ENCODE results near the gene KCNMA1.

Gene KCNMA1

DNA sequence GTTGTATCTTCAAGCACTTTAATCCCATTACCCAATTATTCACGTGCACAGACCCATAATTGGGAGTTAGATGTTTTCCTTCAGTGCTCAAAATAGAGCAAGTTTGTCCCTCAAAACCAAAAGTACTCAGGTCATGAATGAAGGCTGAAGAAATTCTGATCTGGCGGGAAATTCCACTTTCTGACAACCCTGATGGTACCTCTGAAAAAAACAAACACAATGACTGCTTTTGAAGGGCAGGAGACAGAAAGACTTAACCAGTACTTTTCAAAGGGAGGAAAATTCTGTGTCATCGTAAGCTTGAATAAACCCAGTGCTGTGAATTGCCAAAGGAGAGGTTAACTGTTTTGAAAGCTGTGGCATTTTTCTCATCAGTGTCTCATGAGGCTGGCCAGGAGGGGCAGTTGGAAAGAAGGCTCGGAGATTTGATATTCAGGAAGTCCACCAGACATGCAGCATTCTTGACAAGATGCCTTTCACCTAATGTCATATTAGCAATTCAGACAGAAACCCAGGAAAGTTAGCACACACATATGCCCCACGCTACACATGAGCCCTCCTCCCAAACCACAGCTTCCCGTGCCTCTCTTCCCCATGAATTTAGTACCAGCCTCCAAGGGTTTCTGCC is 347.0 kb downstream of the KCNMA1 start:
- H3K27me3 Mint-ChIP-seq (ENCODE audit: low read depth), result no peaks in the 10 kb centered on the region
- no peaks in the 10 kb centered on the region for H3K9me3 Mint-ChIP-seq
- no peak overlapping the region for H3K4me3 Mint-ChIP-seq
- H3K27ac Mint-ChIP-seq, result no peak overlapping the region
- no peaks in the 10 kb centered on the region for H3K4me1 Mint-ChIP-seq (ENCODE audit: low read depth)
- H3K36me3 Mint-ChIP-seq (ENCODE audit: low read depth), result no peaks in the 10 kb centered on the region

DNA sequence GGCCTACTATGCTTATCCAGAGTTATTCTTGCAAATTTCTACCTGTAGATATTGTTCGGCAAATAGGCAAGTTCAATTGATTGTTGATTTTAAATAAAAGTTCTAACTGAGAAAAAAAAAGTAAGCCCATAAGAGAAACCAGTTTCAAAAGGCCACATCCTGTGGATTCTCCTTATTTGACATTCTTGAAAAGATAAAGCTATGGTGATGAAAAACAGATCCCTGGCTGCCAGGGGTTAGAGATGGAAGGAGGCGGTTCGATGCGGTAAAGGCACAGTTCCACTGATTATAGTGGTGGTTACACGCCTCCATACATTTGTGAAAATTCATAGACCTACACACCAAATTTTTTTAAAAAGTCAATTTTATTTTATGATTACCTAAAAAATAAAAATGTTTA is 347.8 kb downstream of the KCNMA1 start:
- H3K27ac Mint-ChIP-seq, result no peak overlapping the region
- no peaks in the 10 kb centered on the region for H3K27me3 Mint-ChIP-seq (ENCODE audit: low read depth)
- no peaks in the 10 kb centered on the region for H3K9me3 Mint-ChIP-seq
- H3K4me3 Mint-ChIP-seq, result no peak overlapping the region
- no peaks in the 10 kb centered on the region for H3K36me3 Mint-ChIP-seq (ENCODE audit: low read depth)
- no peaks in the 10 kb centered on the region for H3K4me1 Mint-ChIP-seq (ENCODE audit: low read depth)

DNA sequence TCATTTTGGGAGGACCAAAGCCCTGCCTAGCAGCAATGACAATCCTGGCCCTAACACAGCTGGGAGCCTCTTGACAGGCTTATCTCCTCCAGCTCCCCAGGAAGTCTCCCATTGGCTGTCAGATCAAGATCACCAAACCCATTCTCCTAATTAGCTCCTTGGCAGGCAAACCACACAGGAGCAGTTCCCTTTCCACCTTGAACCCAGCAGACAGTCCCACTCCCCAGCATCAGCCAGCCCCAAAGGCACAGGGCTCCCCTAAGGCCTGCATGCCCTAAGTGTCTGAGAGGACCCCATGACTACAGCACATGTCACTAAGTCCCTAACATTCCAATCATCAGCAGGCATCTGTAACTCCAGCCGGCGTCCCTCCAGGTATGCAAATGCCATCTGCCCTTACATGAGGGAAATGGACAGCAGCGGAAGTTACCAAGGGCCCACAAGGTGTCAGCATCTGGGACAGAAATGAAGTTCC is 348.5 kb downstream of the KCNMA1 start:
- H3K27me3 Mint-ChIP-seq (ENCODE audit: low read depth), result no peaks in the 10 kb centered on the region
- H3K36me3 Mint-ChIP-seq (ENCODE audit: low read depth), result no peaks in the 10 kb centered on the region
- no peak overlapping the region for H3K4me3 Mint-ChIP-seq
- no peaks in the 10 kb centered on the region for H3K9me3 Mint-ChIP-seq
- no peak overlapping the region for H3K27ac Mint-ChIP-seq
- no peaks in the 10 kb centered on the region for H3K4me1 Mint-ChIP-seq (ENCODE audit: low read depth)

DNA sequence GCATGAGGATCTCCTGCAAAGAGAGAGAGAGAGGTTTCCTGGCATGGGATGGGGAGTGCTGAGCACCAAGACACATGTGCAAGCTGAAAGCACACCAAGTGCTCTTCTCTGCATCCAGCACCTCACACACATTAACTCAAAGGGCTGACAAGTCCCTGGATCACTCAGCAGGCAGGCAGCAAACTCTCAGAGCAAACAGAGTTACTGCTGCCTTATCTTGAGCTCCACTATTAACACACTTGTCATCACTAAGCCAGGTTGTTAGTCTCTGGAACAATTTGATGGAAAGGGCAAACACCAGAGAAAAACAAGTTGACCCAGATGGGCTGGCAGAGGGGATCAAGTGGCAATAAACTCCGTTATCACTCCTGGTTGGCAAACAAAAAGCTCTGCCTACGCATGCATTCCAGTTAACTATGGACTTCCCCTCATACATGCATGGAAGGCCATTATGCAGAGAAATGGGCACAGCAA is 349.9 kb downstream of the KCNMA1 start:
- peaks cover 4% of the 10 kb centered on the region for H3K27me3 Mint-ChIP-seq (ENCODE audit: low read depth)

DNA sequence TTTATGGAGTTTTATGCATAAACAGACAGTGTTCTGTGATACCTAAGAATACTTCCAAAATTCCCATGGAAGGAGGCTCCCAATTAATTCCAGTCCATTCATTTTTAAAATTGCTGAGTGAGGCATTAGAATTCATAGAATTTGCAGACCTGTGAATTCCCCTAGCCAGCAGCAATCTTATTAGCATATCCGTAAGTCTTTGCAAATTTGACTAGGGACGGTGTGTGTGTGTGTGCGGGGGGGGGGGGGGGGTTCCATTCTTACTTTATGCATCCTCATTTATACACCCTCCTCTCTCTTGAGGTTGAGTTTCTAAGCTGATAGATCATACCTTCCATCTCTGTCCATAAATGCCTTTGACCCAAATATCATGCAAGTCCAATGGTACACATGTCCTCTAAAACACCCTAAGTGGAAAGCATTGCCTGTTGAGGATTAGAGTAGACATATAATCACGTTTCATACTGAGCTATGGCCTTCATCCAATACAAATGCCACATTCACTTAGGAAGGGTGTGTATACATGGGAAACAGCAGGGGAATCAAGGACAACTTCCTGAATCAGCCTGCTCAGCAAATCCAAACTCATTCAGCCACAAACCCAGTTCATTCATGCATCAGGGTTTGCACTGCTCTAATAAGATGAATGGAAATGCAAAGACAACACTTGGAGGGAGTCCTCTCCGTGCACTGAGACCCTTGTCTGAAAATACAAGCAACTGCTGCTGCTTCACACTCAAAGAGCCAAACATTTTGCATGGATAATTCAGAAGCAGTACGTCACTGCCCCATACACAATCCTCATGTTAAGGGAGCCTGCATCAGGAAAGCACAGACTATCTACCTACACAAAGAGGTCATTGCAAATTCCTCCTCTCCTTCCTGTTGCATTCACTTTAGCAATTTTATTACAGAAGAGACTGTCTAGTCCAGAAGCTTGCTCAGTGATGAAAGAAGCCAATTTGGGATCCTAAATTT is 350.8 kb downstream of the KCNMA1 start:
- peaks cover 4% of the 10 kb centered on the region for H3K27me3 Mint-ChIP-seq (ENCODE audit: low read depth)
- no peaks in the 10 kb centered on the region for H3K9me3 Mint-ChIP-seq
- H3K4me1 Mint-ChIP-seq (ENCODE audit: low read depth), result no peaks in the 10 kb centered on the region
- no peak overlapping the region for H3K27ac Mint-ChIP-seq
- H3K36me3 Mint-ChIP-seq (ENCODE audit: low read depth), result no peaks in the 10 kb centered on the region
- H3K4me3 Mint-ChIP-seq, result no peak overlapping the region

More for the DNA sequence above, 349.9 kb downstream of the KCNMA1 start:
- Mint-ChIP-seq H3K9me3 (no peaks in the 10 kb centered on the region), H3K4me3 (no peak overlapping the region), H3K36me3 (ENCODE audit: low read depth) (no peaks in the 10 kb centered on the region), H3K4me1 (ENCODE audit: low read depth) (no peaks in the 10 kb centered on the region), H3K27ac (no peak overlapping the region)

DNA sequence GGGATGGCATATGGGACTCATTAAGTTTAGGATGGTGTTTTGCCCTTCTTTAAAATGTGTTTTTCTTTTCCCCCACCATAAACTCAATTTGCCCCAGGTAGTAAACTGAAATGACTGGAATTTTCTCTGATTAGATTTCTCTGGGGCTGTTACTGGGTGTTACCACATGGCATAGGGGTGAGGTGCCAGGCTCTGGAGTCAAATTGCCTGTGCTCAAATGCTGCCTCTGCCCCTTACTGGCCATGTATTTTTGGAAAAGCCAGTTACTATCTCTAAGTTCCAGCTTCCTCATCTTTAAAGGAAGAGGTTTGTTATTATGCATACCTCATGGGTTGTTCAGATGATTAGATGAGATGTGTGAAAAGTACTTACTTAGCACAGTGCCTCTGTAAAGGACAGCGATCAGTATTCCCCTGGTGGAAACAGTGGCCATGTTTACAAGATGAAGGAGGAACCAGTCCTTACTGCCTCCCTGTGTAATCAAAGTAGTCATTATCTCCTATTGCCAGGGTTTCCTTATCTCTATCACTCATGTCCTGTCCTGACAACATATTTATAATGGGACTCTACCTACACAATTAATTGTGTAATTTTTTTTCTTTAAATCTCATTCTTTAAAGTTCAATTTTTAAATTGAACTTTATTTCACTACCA is 352.0 kb downstream of the KCNMA1 start:
- no peaks in the 10 kb centered on the region for H3K36me3 Mint-ChIP-seq (ENCODE audit: low read depth)
- H3K27ac Mint-ChIP-seq, result no peak overlapping the region
- H3K9me3 Mint-ChIP-seq, result no peaks in the 10 kb centered on the region
- peaks cover 4% of the 10 kb centered on the region for H3K27me3 Mint-ChIP-seq (ENCODE audit: low read depth)
- no peaks in the 10 kb centered on the region for H3K4me1 Mint-ChIP-seq (ENCODE audit: low read depth)
- no peak overlapping the region for H3K4me3 Mint-ChIP-seq

DNA sequence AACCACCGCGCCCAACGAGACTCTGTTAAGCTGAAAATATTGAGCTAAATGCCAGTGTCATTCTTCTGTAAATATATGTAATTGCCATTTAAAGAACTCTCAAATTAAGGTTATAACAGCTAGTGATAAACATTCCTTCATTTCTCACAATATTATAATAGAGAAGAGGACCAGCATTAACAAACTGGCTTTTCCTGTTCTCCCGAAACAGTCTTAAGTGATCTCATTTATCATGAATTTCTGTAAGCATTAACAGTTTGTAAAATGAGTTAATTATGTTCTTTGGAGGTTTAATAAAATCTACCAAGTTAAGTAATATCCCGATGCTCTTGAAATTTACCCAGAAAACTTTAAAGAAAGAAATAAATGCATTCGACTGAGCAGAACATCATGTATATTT is 352.8 kb downstream of the KCNMA1 start:
- H3K4me1 Mint-ChIP-seq (ENCODE audit: low read depth), result no peaks in the 10 kb centered on the region
- no peak overlapping the region for H3K4me3 Mint-ChIP-seq
- H3K27me3 Mint-ChIP-seq (ENCODE audit: low read depth), result peaks cover 4% of the 10 kb centered on the region
- H3K9me3 Mint-ChIP-seq, result no peaks in the 10 kb centered on the region
- H3K27ac Mint-ChIP-seq, result no peak overlapping the region
- no peaks in the 10 kb centered on the region for H3K36me3 Mint-ChIP-seq (ENCODE audit: low read depth)

DNA sequence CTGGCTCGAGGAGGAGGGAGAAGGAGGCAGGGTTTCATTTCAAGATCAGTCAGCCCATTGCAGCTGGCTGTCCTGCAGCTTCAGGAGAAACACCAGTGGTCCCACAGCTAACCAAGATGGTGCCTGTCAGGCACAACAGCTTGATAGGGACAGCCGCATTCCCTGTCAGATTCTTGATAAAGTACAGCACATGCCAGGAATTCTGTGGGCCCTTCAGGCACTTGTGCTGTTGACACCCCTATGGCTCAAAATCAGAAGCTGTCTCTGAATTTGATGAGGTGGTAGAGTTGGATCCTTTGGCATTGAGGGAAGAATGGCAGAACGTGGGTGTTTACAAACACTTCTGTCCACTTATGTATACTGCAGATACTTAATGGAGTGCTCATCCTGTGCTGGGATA is 354.3 kb downstream of the KCNMA1 start:
- no peaks in the 10 kb centered on the region for H3K36me3 Mint-ChIP-seq (ENCODE audit: low read depth)
- no peaks in the 10 kb centered on the region for H3K9me3 Mint-ChIP-seq
- no peak overlapping the region for H3K27ac Mint-ChIP-seq
- H3K27me3 Mint-ChIP-seq (ENCODE audit: low read depth), result peaks cover 4% of the 10 kb centered on the region
- no peak overlapping the region for H3K4me3 Mint-ChIP-seq
- no peaks in the 10 kb centered on the region for H3K4me1 Mint-ChIP-seq (ENCODE audit: low read depth)

DNA sequence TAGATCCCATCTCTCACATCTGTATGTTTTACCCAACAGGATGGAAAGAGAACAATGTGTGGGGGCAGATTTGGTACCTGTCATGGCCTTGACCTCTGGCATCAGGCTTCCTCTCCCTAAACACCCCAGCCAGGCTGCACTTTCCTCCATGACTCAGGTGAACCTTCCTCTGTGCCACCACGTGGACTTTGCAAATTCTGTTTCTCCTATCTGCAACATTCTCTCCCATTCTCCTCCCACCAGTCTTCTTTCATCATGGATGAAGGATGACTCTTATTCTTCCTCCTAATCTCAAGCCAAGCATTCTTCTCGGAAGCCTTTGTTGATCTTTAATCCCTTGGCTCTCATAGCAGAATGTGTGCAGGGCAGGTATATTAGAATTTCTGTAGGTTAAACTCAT is 355.4 kb downstream of the KCNMA1 start:
- H3K27me3 Mint-ChIP-seq (ENCODE audit: low read depth), result peaks cover 4% of the 10 kb centered on the region
- H3K27ac Mint-ChIP-seq, result no peak overlapping the region
- no peaks in the 10 kb centered on the region for H3K36me3 Mint-ChIP-seq (ENCODE audit: low read depth)
- H3K4me3 Mint-ChIP-seq, result no peak overlapping the region
- H3K4me1 Mint-ChIP-seq (ENCODE audit: low read depth), result no peaks in the 10 kb centered on the region
- no peaks in the 10 kb centered on the region for H3K9me3 Mint-ChIP-seq

DNA sequence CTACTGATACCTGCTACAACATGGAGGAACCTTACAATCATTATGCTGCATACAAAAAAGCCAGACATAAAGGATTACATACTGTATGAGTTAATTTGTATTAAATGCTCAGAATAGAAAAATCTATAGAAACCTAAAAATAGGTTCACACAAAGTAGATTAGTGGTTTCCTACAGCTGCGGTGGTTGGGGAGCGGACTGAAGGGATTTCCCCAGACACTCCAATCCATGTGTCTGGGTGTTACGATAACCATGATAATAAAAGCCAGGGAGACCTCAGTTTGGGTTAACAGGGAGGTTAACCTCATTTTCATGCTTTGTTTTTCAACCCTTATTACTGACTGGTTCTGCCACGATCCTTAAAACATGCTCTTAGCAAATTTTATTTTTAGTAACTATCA is 355.9 kb downstream of the KCNMA1 start:
- peaks cover 4% of the 10 kb centered on the region for H3K27me3 Mint-ChIP-seq (ENCODE audit: low read depth)
- no peaks in the 10 kb centered on the region for H3K9me3 Mint-ChIP-seq
- no peaks in the 10 kb centered on the region for H3K4me1 Mint-ChIP-seq (ENCODE audit: low read depth)
- no peaks in the 10 kb centered on the region for H3K36me3 Mint-ChIP-seq (ENCODE audit: low read depth)
- H3K27ac Mint-ChIP-seq, result no peak overlapping the region
- no peak overlapping the region for H3K4me3 Mint-ChIP-seq

DNA sequence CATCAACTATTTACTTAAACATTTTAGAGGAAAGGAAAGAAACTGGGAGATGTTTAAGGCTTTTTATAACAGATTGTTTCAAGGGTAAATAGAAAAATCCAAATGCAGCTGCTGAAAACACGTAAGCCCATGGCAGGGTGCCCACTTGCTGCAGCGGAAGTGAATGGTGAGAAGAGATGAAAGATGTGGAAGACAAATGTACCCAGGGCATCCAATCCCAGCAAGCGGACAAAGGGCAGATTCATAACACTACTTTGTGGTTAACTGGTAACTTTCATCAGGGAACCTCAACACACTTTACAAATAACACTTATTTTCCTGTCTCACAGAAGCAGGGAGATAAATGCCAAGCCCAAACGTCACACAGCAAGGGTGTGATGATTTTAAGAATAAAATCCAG is 358.4 kb downstream of the KCNMA1 start:
- H3K36me3 Mint-ChIP-seq (ENCODE audit: low read depth), result no peaks in the 10 kb centered on the region

DNA sequence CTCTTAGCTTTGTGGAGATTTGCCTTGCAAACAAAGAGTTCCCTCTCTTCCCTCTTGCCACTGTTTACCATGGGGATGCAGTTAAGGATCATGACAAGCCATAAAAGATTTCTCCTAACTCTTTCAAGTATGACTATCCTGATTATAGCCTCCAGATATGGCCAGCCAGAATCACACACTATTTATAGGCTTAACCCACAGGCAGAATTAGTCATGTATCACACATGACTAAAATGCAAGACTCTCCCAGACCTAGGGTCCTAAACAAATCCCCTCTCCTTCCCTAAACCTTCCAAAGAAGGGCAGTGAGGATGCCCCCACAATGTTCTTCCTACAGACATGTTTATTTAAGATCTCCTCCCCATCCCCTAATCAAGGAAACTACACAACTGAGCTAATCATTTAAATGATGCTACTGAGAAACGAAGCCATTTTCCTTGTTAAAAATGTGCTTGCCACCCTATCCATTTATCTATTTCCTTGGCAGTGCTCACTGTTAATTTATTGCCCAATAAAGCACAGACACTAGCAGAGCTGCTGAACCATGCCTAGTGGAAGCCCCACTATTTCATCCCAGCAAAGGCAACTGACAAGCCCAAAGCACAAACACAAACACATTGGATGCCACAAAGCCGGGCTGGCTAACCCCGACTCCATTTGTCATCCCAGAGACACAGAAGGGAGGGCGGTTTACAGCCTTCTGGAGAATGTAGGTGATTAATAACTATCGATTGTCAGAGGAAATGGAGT is 363.4 kb downstream of the KCNMA1 start:
- Mint-ChIP-seq H3K9me3 (no peaks in the 10 kb centered on the region), H3K27me3 (ENCODE audit: low read depth) (peaks cover 14% of the 10 kb centered on the region), H3K36me3 (ENCODE audit: low read depth) (no peaks in the 10 kb centered on the region), H3K4me1 (ENCODE audit: low read depth) (no peaks in the 10 kb centered on the region), H3K4me3 (no peak overlapping the region), H3K27ac (no peak overlapping the region)

More for the DNA sequence above, 358.4 kb downstream of the KCNMA1 start:
- Mint-ChIP-seq H3K27me3 (ENCODE audit: low read depth) (peaks cover 6% of the 10 kb centered on the region), H3K27ac (no peak overlapping the region), H3K4me1 (ENCODE audit: low read depth) (no peaks in the 10 kb centered on the region), H3K4me3 (no peak overlapping the region), H3K9me3 (no peaks in the 10 kb centered on the region)

DNA sequence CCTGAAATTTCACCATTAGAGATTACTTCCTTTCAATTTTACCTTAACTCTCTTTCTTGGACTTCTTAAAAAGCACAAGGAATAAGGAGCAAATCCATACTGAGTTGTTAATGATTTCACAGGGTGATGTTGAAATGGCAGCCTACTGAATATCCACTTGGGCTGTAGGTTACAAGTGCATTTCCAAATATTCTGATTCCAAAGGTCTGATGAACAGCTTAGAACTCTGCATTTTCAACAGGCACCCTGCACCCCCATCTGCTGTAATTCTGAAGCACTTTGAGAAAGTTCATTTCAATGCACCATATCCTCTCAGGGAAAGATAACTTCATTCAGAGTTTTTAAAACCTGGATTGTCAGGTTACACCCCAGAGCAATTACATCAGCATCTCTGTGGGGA is 368.4 kb downstream of the KCNMA1 start:
- Mint-ChIP-seq H3K27me3 (ENCODE audit: low read depth) (peaks cover 11% of the 10 kb centered on the region), H3K27ac (no peak overlapping the region), H3K36me3 (ENCODE audit: low read depth) (no peaks in the 10 kb centered on the region), H3K4me3 (no peak overlapping the region), H3K9me3 (no peaks in the 10 kb centered on the region), H3K4me1 (ENCODE audit: low read depth) (peaks cover 7% of the 10 kb centered on the region)

DNA sequence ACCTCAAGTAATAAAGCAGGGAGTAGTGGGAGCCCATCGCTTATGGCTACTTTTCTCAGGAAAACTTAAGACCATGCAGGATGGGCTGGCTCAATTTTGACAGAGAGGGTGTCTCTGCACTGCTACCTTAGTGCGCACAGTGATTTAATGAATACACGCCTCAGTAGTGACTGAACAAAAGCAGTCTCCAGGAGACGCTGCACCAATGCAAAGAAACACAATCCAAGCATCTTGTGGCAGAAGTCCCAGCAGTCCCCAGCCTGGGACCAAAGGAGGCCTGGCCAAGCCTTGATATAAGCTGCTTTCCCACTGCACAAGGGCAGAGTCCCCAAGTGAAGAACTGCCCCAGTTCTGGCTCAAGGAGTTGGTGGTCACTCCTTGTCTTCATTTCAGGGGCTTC is 368.9 kb downstream of the KCNMA1 start:
- Mint-ChIP-seq H3K27me3 (ENCODE audit: low read depth) (peaks cover 8% of the 10 kb centered on the region), H3K36me3 (ENCODE audit: low read depth) (no peaks in the 10 kb centered on the region), H3K4me3 (no peak overlapping the region), H3K27ac (no peak overlapping the region), H3K4me1 (ENCODE audit: low read depth) (peaks cover 11% of the 10 kb centered on the region), H3K9me3 (no peaks in the 10 kb centered on the region)

All from T-helper 1 cell treated with Interleukin-12 subunit alpha and Interleukin-12 subunit beta and Interleukin-4 antibody, amounts not matched to agents 30 μg/mL and 1 μg/mL, for 36 hours (primary cell).